ENCODE data around the gene IFNLR1.
A peak's percentile ranks its signal among the peaks of the same experiment; 100 is the strongest.

IFNLR1 gene

GRCh38 chr1:24122776-24123175, 64.3 kb downstream of the IFNLR1 start:
- no peak for DNase-seq (ENCODE audit: low read depth in 2 of 2)

GRCh38 chr1:24121406-24121805, 65.7 kb downstream of the IFNLR1 start:
- DNase-seq (ENCODE audit: low read depth in 2 of 2), result no peak

- DNase-seq (ENCODE audit: low read depth in 2 of 2), result no peak
These were observed 66.1 kb downstream of the IFNLR1 start for GRCh38 chr1:24120965-24121364.

- DNase-seq (ENCODE audit: low read depth in 2 of 2), result no peak
These were observed 67.0 kb downstream of the IFNLR1 start for GRCh38 chr1:24119859-24120756.

- no peak for DNase-seq (ENCODE audit: low read depth in 2 of 2)
These were observed 67.6 kb downstream of the IFNLR1 start for GRCh38 chr1:24119489-24119858.

GRCh38 chr1:24118410-24119242, 68.5 kb downstream of the IFNLR1 start:
- no peak for DNase-seq (ENCODE audit: low read depth in 2 of 2)

- DNase-seq (ENCODE audit: low read depth in 2 of 2), result no peak
These were observed 69.2 kb downstream of the IFNLR1 start for GRCh38 chr1:24117722-24118409.

- DNase-seq (ENCODE audit: low read depth in 2 of 2), result no peak
These were observed 70.0 kb downstream of the IFNLR1 start for GRCh38 chr1:24117132-24117531.

GRCh38 chr1:24114753-24115152, 72.3 kb downstream of the IFNLR1 start:
- no peak for DNase-seq (ENCODE audit: low read depth in 2 of 2)

GRCh38 chr1:24113641-24114033, 73.5 kb downstream of the IFNLR1 start:
- DNase-seq (ENCODE audit: low read depth in 2 of 2), result no peak

GRCh38 chr1:24111996-24112779, 74.9 kb downstream of the IFNLR1 start, which contains the start of gene MYOM3:
Gene MYOM3 (minus strand): TSS chr1:24112135. CDS start chr1:24108636, 3,499 bp downstream.
- DNase-seq (ENCODE audit: low read depth in 2 of 2), result peak in 1 of 2 donors; percentile 8

- no peak for DNase-seq (ENCODE audit: low read depth in 2 of 2)
These were observed 75.7 kb downstream of the IFNLR1 start for GRCh38 chr1:24111262-24111995.

GRCh38 chr1:24110642-24111261, 76.3 kb downstream of the IFNLR1 start:
- DNase-seq (ENCODE audit: low read depth in 2 of 2), result no peak

GRCh38 chr1:24109686-24110475, 77.2 kb downstream of the IFNLR1 start:
- DNase-seq (ENCODE audit: low read depth in 2 of 2), result no peak

- DNase-seq (ENCODE audit: low read depth in 2 of 2), result no peak
These were observed 78.0 kb downstream of the IFNLR1 start for GRCh38 chr1:24109166-24109483.

- no peak for DNase-seq (ENCODE audit: low read depth in 2 of 2)
These were observed 78.5 kb downstream of the IFNLR1 start for GRCh38 chr1:24108334-24109165.

- DNase-seq (ENCODE audit: low read depth in 2 of 2), result no peak
These were observed 79.5 kb downstream of the IFNLR1 start for GRCh38 chr1:24107462-24108138.
